Right lobe of liver (tissue), 6 donors: ENCODE data around the gene METRNL. TPM values are rescaled to one million over a fixed set of nuclear protein-coding genes. Genes with fewer than 3 reads are reported as not detected.

ENCODE experiments used
- ATAC-seq, 4 donors: fragments of 200-7000 bp; cut with Tn5 transposase; one replicate each; pipeline ENCODE4 v1.9.1; 2020; ENCODE audit warnings: mild to moderate bottlenecking in 4 of 4, moderate library complexity in 4 of 4
- DNase-seq, 3 donors: peaks; one replicate each; pipeline ENCODE4 v3.0.0-alpha.2; 2020
- H3K27ac ChIP-seq, 3 donors: fragments of 200-600 bp; one replicate each; pipeline ENCODE4 v1.8.0; 2022
- H3K27me3 ChIP-seq, 2 donors: fragments of 200-600 bp; one replicate each; pipeline ENCODE4 v1.8.0; 2022
- H3K36me3 ChIP-seq, 4 donors: fragments of 200-600 bp; sonication (generic) in 1 of 4; one replicate each; pipeline versions ENCODE4 v1.5.1 to v1.8.0; 2017 to 2022; ENCODE audit warnings: control low read depth in 1 of 4
- H3K4me1 ChIP-seq, 4 donors: fragments of 200-600 bp; sonication (generic) in 1 of 4; one replicate each; pipeline versions ENCODE4 v1.5.1 to v1.8.0; 2017 to 2022; ENCODE audit warnings: control low read depth in 1 of 4
- H3K4me3 ChIP-seq, 3 donors: fragments of 200-600 bp; one replicate each; pipeline ENCODE4 v1.8.0; 2022
- H3K9me3 ChIP-seq, 4 donors: fragments of 200-600 bp; sonication (generic) in 1 of 4; one replicate each; pipeline versions ENCODE4 v1.5.1 to v1.8.0; 2017 to 2022; ENCODE audit warnings: control low read depth in 1 of 4
- CTCF ChIP-seq, 4 donors: fragments of 200-600 bp in 3 of 4; fragments of 450-650 bp in 1 of 4; IDR thresholded peaks; one replicate each; pipeline versions ENCODE4 v1.5.1 to v1.8.0; 2016 to 2022; ENCODE audit warnings: antibody characterized with exemption in 4 of 4, mild to moderate bottlenecking in 2 of 4
- POLR2A ChIP-seq: fragments of 450-650 bp; IDR thresholded peaks from one replicate; pipeline ENCODE4 v1.6.1; 2017; ENCODE audit warnings: antibody characterized with exemption, mild to moderate bottlenecking
- WGBS: methylation state at CpG from one replicate; pipeline ENCODE4 v1.1.6; 2018; ENCODE audit warnings: low coverage, low lambda C conversion rate; ENCODE audit not compliant: insufficient coverage; ENCODE audit errors: missing lambda C conversion rate; 5-methylcytosine and 5-hydroxymethylcytosine counted together
- intact Hi-C, 2 donors: fragments of 100-400 bp; cut with DNase I; formaldehyde crosslinking; loops; one replicate each; pipeline versions ENCODE4 v1.11.2 to v1.14.1; 2022
- total RNA-seq, 6 experiments: library from RNA; depleted of rRNA in 2 of 6; stranded (reverse); fragments of >200 nt in 2 of 6; fragmentation: NEBNext Ultra II Directional in 3 of 6; extraction: Animal tissue kit (Norgen Biotek cat#: 25700) in 3 of 6; gene quantifications; one replicate each; pipeline versions ENCODE4 v1.1.0 to v1.2.4, GENCODE V29; 2016 to 2023
- donor health status: DM: no; HTN: yes; CAD: no.
- donor health status: DM: no; HTN: no; CAD: no.
- donor health status: DM: no; HTN: no; CAD: no.
- donor health status: DM: no; HTN: yes; CAD: no.
- donor health status: DM: no; HTN: yes; CAD: no.

Gene METRNL
- total RNA-seq, 6 experiments from 2014 or later: 2.3 to 18.6 (median 5.9) TPM

DNA sequence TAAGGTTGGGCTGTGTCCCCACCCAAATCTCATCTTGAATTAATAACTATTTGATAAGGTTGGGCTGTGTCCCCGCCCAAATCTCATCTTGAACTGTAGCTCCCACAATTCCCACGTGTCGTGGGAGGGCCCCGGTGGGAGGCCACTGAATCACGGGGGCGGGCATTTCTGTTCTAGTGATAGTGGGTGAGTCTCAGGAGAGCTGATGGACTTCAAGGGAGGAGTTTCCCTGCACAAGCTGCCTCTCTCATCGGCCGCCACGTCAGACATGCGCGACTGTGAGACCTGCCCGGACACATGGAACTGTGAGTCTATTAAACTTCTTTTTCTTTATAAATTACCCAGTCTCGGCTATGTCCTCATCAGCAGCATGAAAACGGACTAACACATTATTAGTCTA, 44.9 kb upstream of the METRNL start:
- H3K4me3 ChIP-seq: no peak overlapping the region
- H3K27ac ChIP-seq: no peak overlapping the region
- ATAC-seq (no peak), DNase-seq (no peak)
- no peak for TF ChIP-seq CTCF (IDR thresholded peaks at IDR 0.05)
- TF ChIP-seq POLR2A: no peak
- no peaks in the 10 kb centered on the region for H3K4me1 ChIP-seq
- no peaks in the 10 kb centered on the region for H3K27me3 ChIP-seq
- WGBS: 94% methylated on average over 9 of the region's 14 CpGs
- H3K36me3 ChIP-seq: no peaks in the 10 kb centered on the region
- intact Hi-C loops: no loop called here
- H3K9me3 ChIP-seq: no peaks in the 10 kb centered on the region

GRCh38 chr17:83035722-83036121, 43.7 kb upstream of the METRNL start:
- 92% methylated on average over 4 of the region's 13 CpGs for WGBS
- ATAC-seq (no peak), DNase-seq (no peak)
- H3K9me3 ChIP-seq: no peaks in the 10 kb centered on the region
- no peak overlapping the region for H3K4me3 ChIP-seq
- no peaks in the 10 kb centered on the region for H3K36me3 ChIP-seq
- no peaks in the 10 kb centered on the region for H3K4me1 ChIP-seq
- no peak overlapping the region for H3K27ac ChIP-seq
- no peak for TF ChIP-seq POLR2A
- no peak for TF ChIP-seq CTCF (IDR thresholded peaks at IDR 0.05)
- H3K27me3 ChIP-seq: no peaks in the 10 kb centered on the region
- intact Hi-C loops: no loop called here

DNA sequence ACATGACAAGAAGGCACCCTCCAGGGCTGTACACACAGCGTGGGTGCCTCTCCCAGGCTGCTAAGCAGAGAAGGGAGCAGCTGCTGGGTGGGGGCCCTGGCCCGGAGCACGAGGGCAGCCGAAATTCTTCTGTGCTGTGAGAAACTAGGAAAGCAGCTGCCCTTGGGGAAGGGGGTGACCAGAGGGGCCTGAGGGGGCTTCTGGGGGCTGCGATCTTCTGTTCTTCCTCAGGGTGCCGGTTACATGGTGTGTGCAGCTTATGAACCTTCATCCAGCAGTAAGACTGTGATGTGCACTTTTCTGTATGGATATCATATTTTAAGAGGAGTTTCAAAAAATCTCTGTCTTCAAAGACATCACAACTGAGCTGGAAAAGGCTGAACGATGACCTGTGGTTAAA, 43.2 kb upstream of the METRNL start:
- Histone ChIP-seq H3K36me3 (no peaks in the 10 kb centered on the region), H3K27me3 (no peaks in the 10 kb centered on the region), H3K4me3 (no peak overlapping the region), H3K4me1 (no peaks in the 10 kb centered on the region), H3K27ac (no peak overlapping the region), H3K9me3 (no peaks in the 10 kb centered on the region)
- ATAC-seq (no peak), DNase-seq (no peak)
- intact Hi-C loops: no loop called here
- 79% methylated on average over 3 of the region's 7 CpGs for WGBS
- no peak for TF ChIP-seq CTCF (IDR thresholded peaks at IDR 0.05)
- TF ChIP-seq POLR2A: no peak

GRCh38 chr17:83036666-83037065, 42.7 kb upstream of the METRNL start:
- ATAC-seq (no peak), DNase-seq (no peak)
- no peaks in the 10 kb centered on the region for H3K9me3 ChIP-seq
- H3K4me1 ChIP-seq: no peaks in the 10 kb centered on the region
- no peaks in the 10 kb centered on the region for H3K27me3 ChIP-seq
- no peak overlapping the region for H3K4me3 ChIP-seq
- no peak for TF ChIP-seq CTCF (IDR thresholded peaks at IDR 0.05)
- no peak for TF ChIP-seq POLR2A
- intact Hi-C loops: no loop called here
- WGBS: 100% methylated on average over 3 of the region's 7 CpGs
- no peak overlapping the region for H3K27ac ChIP-seq
- H3K36me3 ChIP-seq: no peaks in the 10 kb centered on the region
